ENCODE data around the gene OR6N1. TPM values are rescaled to one million over a fixed set of nuclear protein-coding genes. Genes with fewer than 3 reads are reported as not detected.

The OR6N1 gene
- total and polyA plus RNA-seq, 9 of the 15 experiments (the other 6 are each of a cell fraction or from before 2014, with no cell fraction given) = 0.01 to 0.07 TPM; not detected in 7

- TF ChIP-seq THAP12 (CRISPR knock-in tag; IDR thresholded peaks at IDR 0.05) (no peak), LEF1 (IDR thresholded peaks at IDR 0.05) (peak; percentile 32; the same call in 1 of the 2 replicates)
Measured at GRCh38 chr1:158728510-158729225, 43.3 kb downstream of the OR6N1 start (continued).

GRCh38 chr1:158724442-158724841 lies 47.6 kb downstream of the OR6N1 start:
- in situ Hi-C loops (cut with MboI) (no loop called here), intact Hi-C loops (cut with micrococcal nuclease) (no loop called here)
- H3K9me3 ChIP-seq (replicated peaks; ENCODE audit: control insufficient read depth, insufficient read depth, low read depth, low read length) = no peaks in the 10 kb centered on the region
- no peak overlapping the region for H3K27ac ChIP-seq (ENCODE audit: extremely low read depth, low read depth, low read length)
- ChIA-PET CTCF (ENCODE audit: low intra/inter-chr PET ratio) (no interaction called here), POLR2A (interaction anchor here (0.6 kb wide), 1 partner anchor 82 kb away, joined by 3 read pairs; no protein-coding TSS in a partner anchor)
- H3K4me2 ChIP-seq (ENCODE audit: insufficient read depth, low read length) = no peak overlapping the region
- BruUV-seq (replicated peaks) = no TSS peak
- H2AFZ ChIP-seq (ENCODE audit: low read depth, low read length) = peak overlapping the region; percentile 36; the same call in 1 of the 2 replicates
- no peaks in the 10 kb centered on the region for H3K79me2 ChIP-seq (ENCODE audit: control insufficient read depth, insufficient read depth, low read length)
- H4K20me1 ChIP-seq (replicated peaks; ENCODE audit: control insufficient read depth, insufficient read depth, low read length) = no peaks in the 10 kb centered on the region
- no peaks in the 10 kb centered on the region for H3K36me3 ChIP-seq (ENCODE audit: control insufficient read depth, insufficient read depth, low read length)
- DNase-seq (ENCODE audit: extremely low read depth in 1 of 4, low spot score in 3 of 4) = no peak
- H3K27me3 ChIP-seq (ENCODE audit: control insufficient read depth in 2 of 2, insufficient read depth in 2 of 2, low read length in 2 of 2) = no peaks in the 10 kb centered on the region
- peak; percentile 52 for TF ChIP-seq PRDM10 (IDR thresholded peaks at IDR 0.05; ENCODE audit: partially characterized antibody)
- TF ChIP-seq CHD4 (IDR thresholded peaks at IDR 0.05; ENCODE audit: insufficient read depth, insufficient replicate concordance, low read depth, low read length, poor library complexity, severe bottlenecking) = no peak
- no peak for TF ChIP-seq MTA2 (IDR thresholded peaks at IDR 0.05; ENCODE audit: low read depth)
- no peaks in the 10 kb centered on the region for H3K9me1 ChIP-seq (ENCODE audit: control insufficient read depth, insufficient read depth, low read length)
- WGBS (ENCODE audit: insufficient coverage, low coverage, missing lambda C conversion rate) = 86% methylated on average over 5 of the region's 5 CpGs
- H3K4me3 ChIP-seq = no peak overlapping the region
- no peak overlapping the region for H3K9ac ChIP-seq (ENCODE audit: insufficient read depth in 1 of 2, low read depth in 2 of 2, low read length in 2 of 2)
- ATAC-seq = no peak
- H3K4me1 ChIP-seq (replicated peaks in 1 of 2; ENCODE audit: control insufficient read depth in 2 of 2, insufficient read depth in 2 of 2, low read length in 2 of 2) = peaks cover 0 to 4% of the 10 kb centered on the region in 2 experiments; a peak in 2 of 5 replicates
- no peak for FAIRE-seq

Data from K562 (cell line).